ENCODE measurements around the gene PIAS2.
"Not testable (repeated sequence)": the region's sequence is repeated elsewhere in the genome, so short reads cannot be mapped to it uniquely, and the experiment has no call there.

The PIAS2 gene

GRCh38 chr18:46903406-46903805, 13.9 kb downstream of the PIAS2 start:
- no peak for DNase-seq

DNA sequence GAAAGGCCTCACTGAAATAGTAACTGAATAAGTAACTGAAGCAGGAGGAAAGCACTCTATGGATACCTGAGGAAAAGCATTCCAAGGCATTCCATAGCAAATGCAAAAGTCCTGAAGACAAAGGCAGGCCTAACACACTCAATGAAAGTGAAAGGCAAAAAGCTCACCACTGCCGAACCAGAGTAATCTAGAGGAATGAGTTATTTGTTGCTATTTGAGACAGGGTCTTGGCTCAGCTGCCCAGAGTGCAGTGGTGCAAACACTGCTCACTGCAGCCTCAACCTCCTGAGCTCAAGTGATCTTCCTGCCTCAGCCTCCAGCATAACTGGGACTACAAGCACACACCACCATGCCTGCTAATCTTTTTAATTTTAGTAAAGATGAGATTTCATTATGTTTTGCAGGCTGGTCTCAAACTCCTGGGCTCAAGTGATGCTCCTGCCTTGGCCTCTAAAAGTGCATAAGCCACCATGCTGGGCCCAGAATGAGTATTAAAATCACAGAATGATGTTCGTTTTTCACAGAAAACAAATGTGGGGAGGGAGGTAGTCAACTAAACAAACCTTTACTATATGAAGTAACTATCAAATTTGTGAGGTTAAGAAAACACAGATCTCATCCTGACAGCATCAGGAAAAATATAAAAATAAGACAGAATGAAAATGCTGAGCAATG, 17.9 kb downstream of the PIAS2 start:
- DNase-seq = no peak

- DNase-seq = no peak
Measured at GRCh38 chr18:46894124-46894523, 23.2 kb downstream of the PIAS2 start.

- DNase-seq = no peak
Measured at GRCh38 chr18:46893360-46893759, 23.9 kb downstream of the PIAS2 start.

GRCh38 chr18:46892842-46893241, 24.5 kb downstream of the PIAS2 start:
- DNase-seq = no peak

GRCh38 chr18:46891742-46892214, 25.5 kb downstream of the PIAS2 start:
- DNase-seq = peak in 1 of 2 experiments; percentile 28

DNA sequence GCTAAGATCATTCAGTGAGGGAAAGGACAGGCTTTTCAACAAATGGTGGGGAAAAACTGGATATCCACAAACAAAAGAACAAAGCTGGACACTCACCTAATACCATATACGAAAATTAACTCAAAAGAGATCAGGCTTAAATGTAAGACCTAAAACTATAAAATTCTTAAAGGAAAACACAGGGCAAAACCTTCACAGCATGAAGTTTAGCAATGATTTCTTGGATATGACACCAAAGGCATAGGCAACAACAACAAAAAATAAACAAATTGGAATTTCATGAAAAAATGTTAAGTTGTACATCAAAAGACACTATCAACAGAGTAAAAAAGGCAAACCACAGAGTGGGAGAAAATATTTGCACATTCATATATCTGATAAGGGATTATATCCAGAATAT, 28.3 kb downstream of the PIAS2 start:
- DNase-seq = no peak

DNA sequence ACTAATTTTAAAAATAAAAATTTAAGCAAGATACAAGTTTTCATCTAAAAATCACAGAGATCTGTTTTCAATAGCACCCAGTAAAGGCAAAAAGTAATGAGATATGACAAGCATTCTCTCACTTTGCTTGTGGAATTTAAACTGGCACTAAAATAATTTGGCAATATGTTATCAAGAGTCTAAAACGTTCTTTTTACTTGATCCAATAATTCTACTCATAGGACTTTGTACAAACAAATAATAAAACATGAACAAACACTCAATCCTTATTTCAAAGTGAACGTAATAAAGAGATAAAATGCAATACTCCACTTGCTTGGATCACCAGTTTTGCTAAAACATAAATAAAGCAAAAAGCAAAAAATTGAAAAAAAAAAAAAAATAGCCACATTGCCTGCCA, 30.4 kb downstream of the PIAS2 start:
- DNase-seq = no peak

GRCh38 chr18:46883180-46883579, 34.1 kb downstream of the PIAS2 start:
- no peak for DNase-seq

GRCh38 chr18:46877329-46877987, 39.8 kb downstream of the PIAS2 start:
- no peak for DNase-seq

GRCh38 chr18:46868169-46868921, 49.0 kb downstream of the PIAS2 start:
- DNase-seq = no peak

DNA sequence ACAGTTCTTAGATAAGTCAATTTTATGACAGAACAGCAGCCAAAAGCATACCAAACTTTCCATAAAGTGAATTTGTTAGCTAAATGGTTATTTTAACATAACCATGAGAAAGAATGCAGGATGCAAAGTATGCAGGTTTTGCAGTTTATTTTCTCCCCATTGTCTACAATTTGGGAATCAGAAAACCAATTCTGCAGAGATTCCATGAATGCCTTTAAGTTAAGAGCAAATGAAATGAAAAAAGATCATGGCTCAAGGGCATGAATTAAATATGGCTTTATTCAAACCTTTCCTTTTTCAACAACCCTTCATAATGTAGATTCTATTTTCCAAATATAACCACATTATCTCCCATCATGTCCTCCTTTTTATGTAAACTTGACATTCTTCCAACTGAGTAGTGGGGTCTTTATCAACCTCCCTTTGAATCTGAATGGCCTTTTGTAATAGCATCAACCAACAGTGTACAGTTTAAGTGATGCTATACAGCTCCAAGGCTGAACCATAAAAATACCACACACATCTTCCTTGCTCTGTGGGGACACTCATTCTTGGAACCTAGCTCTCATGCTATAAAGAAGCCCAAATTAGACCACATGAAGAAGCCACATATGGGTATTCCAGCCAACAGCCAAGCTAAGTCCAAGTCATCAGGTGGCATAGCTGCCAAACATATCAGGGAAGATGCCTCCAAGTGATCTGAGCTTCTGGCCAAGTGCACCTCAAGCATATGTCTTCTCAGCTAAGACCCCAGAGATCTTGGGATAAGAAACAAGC, 49.8 kb downstream of the PIAS2 start:
- no peak for DNase-seq

- DNase-seq = no peak
Measured at GRCh38 chr18:46866523-46866922, 50.8 kb downstream of the PIAS2 start.

DNA sequence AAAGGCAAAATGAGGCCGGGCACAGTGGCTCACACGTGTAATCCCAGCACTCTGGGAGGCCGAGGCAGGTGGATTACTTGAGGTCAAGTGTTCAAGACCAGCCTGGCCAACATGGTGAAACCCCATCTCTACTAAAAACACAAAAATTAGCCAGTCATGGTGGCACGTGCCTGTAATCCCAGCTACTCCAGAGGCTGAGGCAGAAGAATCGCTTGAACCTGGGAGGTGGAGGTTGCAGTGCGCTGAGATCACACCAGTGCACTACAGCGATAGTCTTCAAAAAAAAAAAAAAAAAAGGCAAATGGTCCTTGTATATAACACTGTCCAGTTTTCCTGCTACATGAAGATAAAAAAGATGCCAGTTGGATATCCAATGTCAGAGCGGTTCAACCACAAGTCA, 52.1 kb downstream of the PIAS2 start:
- DNase-seq = not testable (repeated sequence)

DNA sequence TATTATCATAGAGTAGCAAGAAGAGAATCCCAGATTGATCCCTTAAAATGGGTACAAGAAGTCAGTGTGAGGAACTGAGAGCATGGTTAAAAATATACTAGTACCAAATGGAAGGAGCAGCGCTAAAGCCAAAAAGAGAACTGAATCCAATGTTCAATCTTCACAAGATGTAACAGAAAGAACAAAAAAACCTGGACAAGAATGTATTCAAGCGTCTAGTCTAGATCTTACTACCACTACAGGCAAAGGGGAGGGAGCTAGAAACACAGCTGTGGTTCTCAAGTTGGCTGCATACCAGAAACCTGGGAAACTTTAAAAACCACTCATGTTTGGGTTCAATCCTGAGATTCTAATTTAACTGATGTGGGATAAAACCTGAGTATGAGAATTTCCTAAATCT, 57.5 kb downstream of the PIAS2 start:
- DNase-seq = no peak

DNA sequence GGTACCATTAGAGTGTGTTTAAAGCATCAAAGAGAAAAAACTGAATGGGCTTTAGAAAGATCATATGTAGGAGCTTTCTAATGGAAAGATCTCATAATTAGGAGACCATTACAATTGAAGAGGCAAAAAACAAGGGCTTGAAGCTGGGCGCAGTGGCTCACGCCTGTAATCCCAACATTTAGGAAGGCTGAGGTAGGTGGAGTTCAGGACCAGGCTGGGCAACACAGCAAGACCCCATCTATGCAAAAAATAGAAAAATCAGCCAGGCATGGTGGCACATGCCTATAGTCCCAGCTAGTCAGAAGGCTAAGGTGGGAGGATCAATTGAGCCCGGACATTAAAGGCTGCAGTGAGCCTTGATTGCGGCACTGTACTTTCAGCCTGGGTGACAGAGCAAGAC, 59.0 kb downstream of the PIAS2 start:
- DNase-seq = no peak

GRCh38 chr18:46856973-46857372, 60.3 kb downstream of the PIAS2 start:
- no peak for DNase-seq

DNA sequence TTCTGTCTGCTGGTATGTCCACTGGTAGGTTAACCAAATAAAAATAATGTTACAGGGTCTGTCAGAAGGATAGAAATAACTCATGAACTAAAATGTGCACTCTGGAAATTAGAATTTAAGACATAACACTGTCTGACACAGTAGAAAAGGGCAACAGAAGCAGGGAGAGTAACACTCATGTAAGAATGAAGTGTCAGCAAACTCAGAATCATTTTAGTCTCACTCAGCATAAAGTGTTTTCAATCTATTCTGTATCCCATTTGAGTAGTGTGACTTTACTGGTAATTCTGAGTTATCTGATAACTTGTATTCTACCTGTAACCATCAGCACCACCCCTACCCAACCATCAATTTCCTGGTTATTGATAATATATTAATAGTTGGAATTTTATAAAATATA, 68.3 kb downstream of the PIAS2 start:
- no peak for DNase-seq

DNA sequence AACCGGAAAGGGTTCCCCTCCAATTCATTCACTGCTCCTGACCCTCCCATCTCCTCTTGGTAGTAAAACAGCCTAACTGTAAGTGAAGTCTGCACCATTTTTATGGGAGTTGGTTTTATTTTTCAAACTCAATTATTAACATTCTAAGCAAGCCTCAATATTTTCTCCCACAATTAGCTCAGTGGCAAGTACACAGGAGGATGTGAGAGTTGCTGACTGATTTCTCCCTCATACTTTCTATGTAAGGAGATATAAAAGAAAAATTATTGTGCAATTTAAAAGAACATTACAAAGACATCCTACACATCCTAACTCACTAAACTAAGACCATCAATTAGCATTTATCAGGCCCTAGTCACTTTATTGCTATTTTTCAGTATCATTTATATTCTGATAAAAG, 73.9 kb downstream of the PIAS2 start:
- DNase-seq = no peak

- no peak for DNase-seq
Measured at GRCh38 chr18:46842583-46842982, 74.7 kb downstream of the PIAS2 start.

DNA sequence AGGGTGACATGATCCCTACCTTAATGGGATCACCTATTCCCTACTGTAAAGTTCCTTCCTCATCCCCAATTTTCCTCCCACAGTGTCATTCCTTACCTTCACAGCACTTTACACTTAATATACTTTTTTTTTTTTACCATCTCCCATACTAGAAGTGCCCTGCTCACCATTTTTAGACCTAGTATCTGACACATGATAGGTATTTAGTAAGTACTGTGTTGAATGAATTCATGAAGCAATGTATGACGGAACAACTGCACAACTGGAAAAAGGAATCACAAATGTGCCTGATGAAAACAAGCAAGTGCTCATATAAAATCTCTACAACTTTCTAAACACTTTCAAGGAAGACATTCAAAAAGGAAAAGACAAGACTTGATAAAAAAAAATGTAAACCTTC, 83.4 kb downstream of the PIAS2 start:
- DNase-seq = no peak

DNA sequence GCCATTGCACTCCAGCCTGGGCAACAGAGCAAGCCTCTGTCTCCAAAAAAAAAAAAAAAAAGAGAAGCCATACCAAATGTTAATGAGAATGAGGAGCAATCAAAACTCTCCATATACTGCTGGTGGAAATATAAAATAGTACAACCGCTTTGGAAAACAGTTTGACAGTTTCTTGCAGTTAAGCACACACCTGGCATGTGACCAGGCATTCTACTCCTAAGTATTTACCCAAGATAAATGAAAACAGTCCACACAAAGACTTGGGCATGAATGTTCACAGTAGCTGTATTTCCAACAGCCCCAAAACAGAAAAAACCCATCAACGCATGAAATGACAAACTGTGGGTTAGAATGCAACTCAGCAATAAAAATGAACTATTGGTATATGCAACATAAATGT, 84.5 kb downstream of the PIAS2 start:
- no peak for DNase-seq

- not testable (repeated sequence) for DNase-seq
Measured at GRCh38 chr18:46832422-46832821, 84.9 kb downstream of the PIAS2 start.
